ENCODE data around the gene TMEM120B.
A peak's percentile ranks its signal among the peaks of the same experiment; 100 is the strongest.
"Not testable (repeated sequence)": the region's sequence is repeated elsewhere in the genome, so short reads cannot be mapped to it uniquely, and the experiment has no call there.

The TMEM120B gene

GRCh38 chr12:121748571-121749265 is 36.2 kb downstream of the TMEM120B start:
- DNase-seq = peak in 1 of 2 donors; percentile 93

GRCh38 chr12:121749267-121749666 is 36.7 kb downstream of the TMEM120B start:
- no peak for DNase-seq

DNA sequence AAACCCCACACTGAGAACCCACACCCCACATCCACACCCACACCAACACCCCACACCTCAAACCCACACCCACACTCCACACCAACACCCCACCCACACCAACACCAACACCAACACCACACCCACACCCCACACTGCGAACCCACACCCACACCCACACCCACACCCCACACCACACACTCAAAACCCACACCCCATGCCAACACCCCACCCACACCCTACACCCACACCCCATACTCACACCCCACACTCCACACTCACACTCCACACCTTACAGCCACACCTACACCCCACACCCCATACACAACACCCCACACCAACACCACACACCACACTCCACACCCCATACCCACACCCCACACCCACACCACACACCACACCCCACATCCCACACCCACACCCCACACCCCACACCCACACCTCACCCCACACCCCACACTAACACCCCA is 38.0 kb downstream of the TMEM120B start:
- no peak for DNase-seq

DNA sequence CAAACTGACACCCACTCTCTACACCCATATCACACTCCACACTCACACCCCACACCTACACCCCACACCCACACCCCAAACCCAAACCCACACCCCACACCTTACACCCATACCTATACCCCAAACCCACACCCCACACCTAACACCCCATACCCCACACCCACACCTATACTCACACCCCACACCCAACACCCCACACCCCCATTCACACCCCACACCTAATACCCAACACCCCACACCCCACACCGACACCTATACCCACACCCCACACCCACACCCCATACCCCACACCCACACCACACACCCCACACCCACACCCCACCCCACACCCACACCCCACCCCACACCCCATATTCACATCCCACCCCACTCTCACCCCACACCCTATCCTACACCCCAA is 38.5 kb downstream of the TMEM120B start:
- DNase-seq = no peak

DNA sequence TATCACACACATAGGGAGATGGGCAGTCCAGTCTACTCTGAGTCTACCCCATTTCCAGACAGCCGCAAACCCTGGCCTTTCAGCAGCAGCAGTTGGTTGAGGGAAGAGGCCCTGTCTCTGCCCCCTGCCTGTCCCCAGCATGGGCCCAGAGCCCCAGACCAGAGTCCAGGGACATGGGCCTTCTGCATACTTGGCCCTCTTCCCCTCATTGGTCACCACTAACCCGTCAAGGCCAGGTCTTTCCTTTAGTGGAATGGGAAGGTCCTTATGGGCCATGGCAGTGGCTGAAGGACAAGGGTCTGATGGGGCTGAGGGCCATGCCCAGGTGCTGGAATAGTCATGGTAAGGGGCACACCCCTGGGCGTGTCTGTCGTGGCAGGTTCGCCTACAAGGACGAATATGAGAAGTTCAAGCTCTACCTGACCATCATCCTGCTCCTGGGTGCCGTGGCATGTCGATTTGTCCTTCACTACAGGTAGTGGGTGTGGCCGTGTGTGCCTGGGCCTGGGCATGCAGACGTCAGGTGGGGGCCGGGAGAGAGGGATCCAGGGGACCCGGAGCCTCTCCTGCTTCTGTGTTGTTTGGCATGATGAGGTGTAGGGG is 39.3 kb downstream of the TMEM120B start:
- no peak for DNase-seq

GRCh38 chr12:121753844-121754264 is 41.3 kb downstream of the TMEM120B start:
- no peak for DNase-seq

DNA sequence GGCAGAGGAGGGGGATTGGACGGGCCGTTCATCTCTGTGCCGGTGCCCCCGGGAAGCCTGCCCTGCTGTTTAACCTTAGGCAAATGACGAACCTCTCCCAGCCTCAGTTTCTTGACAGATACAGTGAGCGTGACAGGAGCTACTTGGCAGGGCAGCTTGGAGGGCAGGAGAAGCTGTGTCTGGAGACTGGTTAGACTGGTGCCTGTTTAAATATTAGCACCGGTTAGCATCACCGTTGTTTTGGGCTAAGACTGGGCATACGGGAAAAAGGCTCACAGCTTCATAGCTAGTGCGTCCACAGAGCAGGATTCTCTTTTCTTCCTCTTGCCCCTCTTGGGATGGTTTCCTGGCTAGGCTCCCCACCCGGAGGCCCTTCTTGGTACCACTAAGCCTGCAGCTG is 42.3 kb downstream of the TMEM120B start:
- no peak for DNase-seq

GRCh38 chr12:121755591-121755990 is 43.0 kb downstream of the TMEM120B start:
- no peak for DNase-seq

- not testable (repeated sequence) for DNase-seq
Observed at GRCh38 chr12:121758536-121758935, 46.0 kb downstream of the TMEM120B start.

- no peak for DNase-seq
Observed at GRCh38 chr12:121762269-121762668, 49.7 kb downstream of the TMEM120B start.

- DNase-seq = no peak
Observed at GRCh38 chr12:121764808-121765207, 52.3 kb downstream of the TMEM120B start.

- no peak for DNase-seq
Observed at GRCh38 chr12:121765573-121765972, 53.0 kb downstream of the TMEM120B start.

DNA sequence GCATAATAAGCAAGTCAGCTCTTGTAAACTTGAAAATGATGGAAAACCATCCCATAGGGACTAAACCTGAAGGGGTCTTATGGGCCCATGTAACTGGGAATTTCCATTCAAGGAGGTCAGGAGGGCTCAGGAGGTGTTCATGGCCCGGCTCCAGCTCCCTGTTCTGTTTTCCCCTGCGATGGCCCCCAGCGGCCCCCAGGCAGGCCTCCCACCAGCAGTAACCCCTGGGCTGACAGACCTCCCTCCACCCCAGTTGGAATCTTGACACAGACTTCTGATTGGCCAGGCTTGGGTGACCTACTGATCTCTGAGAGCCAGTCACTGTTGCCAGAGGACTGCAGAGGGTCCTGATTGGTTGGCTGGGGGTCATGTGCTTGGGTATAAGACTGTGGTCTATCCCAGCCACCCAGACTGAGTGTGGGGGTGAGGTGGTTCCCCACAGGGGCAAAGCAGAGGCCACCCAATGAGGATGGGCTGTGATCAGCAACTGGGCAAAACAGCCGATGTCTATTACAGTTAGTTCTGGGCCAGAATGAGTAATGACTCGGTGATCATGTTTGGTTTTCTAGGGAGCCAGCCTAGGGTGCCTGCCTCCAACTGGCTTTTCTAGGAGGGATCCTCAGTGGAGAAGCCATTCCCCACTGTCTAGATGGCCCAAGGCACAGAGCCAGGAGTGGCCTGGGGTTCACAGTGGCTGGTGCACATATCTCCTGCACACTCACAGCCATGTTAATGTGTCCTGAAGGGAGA is 53.9 kb downstream of the TMEM120B start:
- DNase-seq = no peak

DNA sequence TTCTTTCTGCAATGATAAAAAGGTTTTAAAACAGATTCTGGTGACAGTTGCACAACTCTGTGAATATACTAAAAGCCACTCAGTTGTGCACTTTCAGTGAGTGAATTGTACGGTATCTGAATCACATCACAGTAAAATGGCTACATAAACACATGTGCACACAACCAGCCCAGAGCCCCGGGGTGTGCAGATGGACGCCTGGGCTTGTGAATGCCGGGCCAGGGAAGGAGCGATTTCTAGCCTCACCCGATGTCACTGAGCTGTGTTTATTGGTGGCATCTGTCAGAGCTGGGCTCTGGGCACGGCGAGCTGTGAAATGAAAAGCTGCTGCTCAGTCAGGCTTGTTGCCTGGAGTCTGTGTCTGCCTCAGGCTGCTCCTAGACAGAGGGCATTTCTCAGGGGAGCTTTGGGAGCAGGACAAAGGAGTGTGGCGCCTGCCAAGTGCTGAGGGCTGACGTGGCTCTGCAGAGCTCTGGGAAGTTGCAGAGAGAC is 55.0 kb downstream of the TMEM120B start:
- DNase-seq = no peak

GRCh38 chr12:121769297-121769830 is 56.8 kb downstream of the TMEM120B start:
- no peak for DNase-seq

- DNase-seq = no peak
Observed at GRCh38 chr12:121769831-121770301, 57.3 kb downstream of the TMEM120B start.

GRCh38 chr12:121770388-121770787 is 57.8 kb downstream of the TMEM120B start:
- DNase-seq = no peak

DNA sequence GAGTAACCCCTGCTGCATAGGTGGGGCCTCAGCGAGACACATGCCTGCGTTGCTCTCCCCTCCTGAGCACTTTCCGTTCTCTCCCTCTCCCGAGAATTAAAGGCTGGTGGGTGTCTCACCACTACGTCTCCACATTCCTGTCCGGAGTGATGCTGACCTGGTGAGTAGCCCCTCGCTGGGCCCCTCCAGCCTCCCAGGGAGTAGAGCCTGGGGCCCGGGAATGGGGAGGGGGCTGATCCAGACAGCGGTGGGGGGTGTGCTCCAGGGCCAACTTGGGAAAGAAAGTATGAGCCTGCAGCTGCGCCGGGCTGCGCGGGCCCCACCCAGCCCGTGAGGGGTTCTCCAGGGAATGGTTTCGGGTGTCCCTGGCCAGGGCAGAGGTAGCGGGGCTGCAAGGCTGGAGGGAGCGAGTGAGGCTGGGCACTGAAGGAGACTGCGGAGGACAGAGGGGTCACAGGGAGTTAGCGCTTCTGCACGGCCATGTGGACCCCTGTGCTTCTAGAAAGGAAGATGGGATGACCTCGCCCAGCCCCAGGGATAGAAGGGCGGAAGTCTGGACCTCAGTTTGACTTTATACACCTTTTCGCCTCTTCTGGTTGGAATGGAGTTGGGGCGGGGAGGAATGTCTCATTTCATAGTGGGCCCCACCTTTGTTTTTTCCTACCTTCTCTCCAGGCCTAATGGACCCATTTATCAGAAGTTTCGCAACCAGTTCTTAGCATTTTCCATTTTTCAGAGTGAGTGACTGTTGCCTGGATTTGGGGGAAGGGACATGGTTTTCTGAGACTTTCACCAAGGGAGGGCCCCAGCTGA is 58.5 kb downstream of the TMEM120B start:
- no peak for DNase-seq

DNA sequence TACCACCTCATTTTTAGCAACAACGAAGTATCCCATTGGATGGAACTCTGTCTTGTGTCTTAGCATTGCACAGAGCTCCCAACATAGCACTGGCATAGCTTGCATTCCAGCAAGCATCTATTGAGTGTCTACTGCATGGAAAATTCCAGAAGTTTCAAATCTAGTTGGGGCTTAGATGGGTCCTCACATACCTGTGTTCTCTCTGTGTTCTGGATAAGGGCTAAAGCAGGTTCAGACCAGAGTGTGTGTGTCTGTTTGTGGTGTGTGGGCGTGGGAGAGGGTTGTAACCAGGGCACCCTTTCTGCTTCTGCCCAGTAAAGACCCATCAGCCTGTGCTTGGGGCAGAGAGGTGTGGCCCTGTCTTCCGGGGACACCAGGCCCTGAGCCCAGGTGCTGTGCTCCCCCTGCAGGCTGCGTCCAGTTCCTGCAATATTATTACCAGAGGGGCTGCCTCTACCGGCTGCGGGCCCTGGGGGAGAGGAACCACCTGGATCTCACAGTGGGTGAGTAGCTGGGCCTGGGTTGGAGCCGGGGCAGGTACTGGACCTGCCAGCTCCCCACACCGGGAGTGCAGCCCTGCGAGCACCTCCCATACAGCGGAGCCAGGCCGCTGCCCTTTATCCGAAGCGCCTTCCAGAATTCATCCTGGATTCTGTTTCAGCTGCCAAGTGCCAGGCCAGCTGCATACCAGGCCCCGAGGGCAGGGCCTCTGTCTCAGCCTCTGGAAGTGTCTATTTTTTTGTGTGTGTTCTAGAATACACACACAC is 60.6 kb downstream of the TMEM120B start:
- DNase-seq = peak; percentile 15 to 38

GRCh38 chr12:121774968-121775474 is 62.5 kb downstream of the TMEM120B start:
- DNase-seq = no peak

GRCh38 chr12:121775501-121775900 is 62.9 kb downstream of the TMEM120B start:
- no peak for DNase-seq

Data from bone marrow (tissue), 2 donors.